SK-N-MC (cell line): ENCODE results near the gene VAV2.

Source experiments
- EZH2 ChIP-seq: fragments of 200-600 bp; sonication (generic); IDR thresholded peaks from one replicate; pipeline ENCODE4 v1.6.1; 2017; ENCODE audit warnings: antibody characterized with exemption
- FOXP2 ChIP-seq: optimal IDR thresholded peaks from 2 replicates; pipeline ENCODE3; 2011; ENCODE audit warnings: mild to moderate bottlenecking, moderate library complexity; ENCODE audit not compliant: insufficient read depth; ENCODE audit errors: extremely low read length, control extremely low read depth
- POLR2AphosphoS5 ChIP-seq: IDR thresholded peaks from 2 replicates; pipeline ENCODE4 v1.6.1; 2012; ENCODE audit warnings: mild to moderate bottlenecking, low read depth, low read length, borderline replicate concordance

DNA sequence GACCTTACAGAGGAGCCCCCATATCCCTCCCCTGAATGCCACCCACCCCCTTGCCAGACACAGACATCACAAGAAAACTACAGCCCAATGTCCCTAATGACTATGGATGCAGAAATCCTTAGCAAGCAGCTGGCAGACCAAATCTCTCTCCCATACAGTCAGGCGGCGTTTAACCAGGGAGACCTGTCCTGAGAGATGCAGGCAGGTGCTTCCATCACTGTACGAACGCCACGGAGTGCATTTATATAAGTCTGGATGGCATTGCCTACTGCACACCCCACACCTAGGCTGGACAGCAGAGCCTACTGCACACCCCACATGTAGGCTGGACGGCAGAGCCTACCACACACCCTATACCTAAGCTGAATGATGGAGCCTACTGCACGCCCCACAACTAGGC lies 219.5 kb downstream of the VAV2 start:
- no peak for TF ChIP-seq EZH2
- TF ChIP-seq POLR2AphosphoS5: no peak
- no peak for TF ChIP-seq FOXP2
